ENCODE data around the gene LASP1. TPM values are rescaled to one million over a fixed set of nuclear protein-coding genes. Genes with fewer than 3 reads are reported as not detected.

LASP1 gene
- polyA plus RNA-seq, 1 of the 3 experiments (the other 2 are of a cell fraction): 102 TPM

- peaks cover 95% of the 10 kb centered on the region for H4K20me1 ChIP-seq (ENCODE audit: insufficient read depth)
- no peaks in the 10 kb centered on the region for H3K9me2 ChIP-seq
- DNase-seq: no peak
- no peak overlapping the region for H3K27ac ChIP-seq (ENCODE audit: low read depth in 2 of 2, low read length in 1 of 2)
- no peak overlapping the region for H3K4me3 ChIP-seq (ENCODE audit: low read depth in 2 of 2, low read length in 1 of 2)
- H2AFZ ChIP-seq (ENCODE audit: low read depth): no peak overlapping the region
- H3K36me3 ChIP-seq (replicated peaks in 1 of 2; ENCODE audit: control insufficient read depth in 1 of 2, insufficient read depth in 2 of 2, low read length in 1 of 2): peaks cover 13 to 37% of the 10 kb centered on the region in 2 experiments
- H3K79me2 ChIP-seq (ENCODE audit: insufficient read depth): peaks cover 89% of the 10 kb centered on the region
- H3K9me3 ChIP-seq: no peaks in the 10 kb centered on the region
- no peaks in the 10 kb centered on the region for H3K27me3 ChIP-seq (ENCODE audit: insufficient read depth)
- no peak overlapping the region for H3K9ac ChIP-seq
- TF ChIP-seq, protein P1, sequence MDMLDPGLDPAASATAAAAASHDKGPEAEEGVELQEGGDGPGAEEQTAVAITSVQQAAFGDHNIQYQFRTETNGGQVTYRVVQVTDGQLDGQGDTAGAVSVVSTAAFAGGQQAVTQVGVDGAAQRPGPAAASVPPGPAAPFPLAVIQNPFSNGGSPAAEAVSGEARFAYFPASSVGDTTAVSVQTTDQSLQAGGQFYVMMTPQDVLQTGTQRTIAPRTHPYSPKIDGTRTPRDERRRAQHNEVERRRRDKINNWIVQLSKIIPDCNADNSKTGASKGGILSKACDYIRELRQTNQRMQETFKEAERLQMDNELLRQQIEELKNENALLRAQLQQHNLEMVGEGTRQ (IDR thresholded peaks at IDR 0.05; ENCODE audit: borderline replicate concordance, low read depth, low read length): no peak
- no peak for TF ChIP-seq RXRA (IDR thresholded peaks at IDR 0.05; ENCODE audit: borderline replicate concordance, low read depth)
- no peak for TF ChIP-seq YY1 (IDR thresholded peaks at IDR 0.05; ENCODE audit: low read depth)
- TF ChIP-seq TCF12 (IDR thresholded peaks at IDR 0.05): no peak
- no peak for TF ChIP-seq TAF1 (IDR thresholded peaks at IDR 0.05; ENCODE audit: borderline replicate concordance, low read depth, low read length)
- no peak for TF ChIP-seq FOSL2 (IDR thresholded peaks at IDR 0.05; ENCODE audit: borderline replicate concordance, low read depth)
- no peak for TF ChIP-seq EP300 (IDR thresholded peaks at IDR 0.05; ENCODE audit: borderline replicate concordance in 1 of 2, low read depth in 1 of 2, low read length in 1 of 2)
- TF ChIP-seq RAD21 (IDR thresholded peaks at IDR 0.05; ENCODE audit: low read length): no peak
- TF ChIP-seq CHD2 (IDR thresholded peaks at IDR 0.05; ENCODE audit: low read length, partially characterized antibody): no peak
- no peak for TF ChIP-seq FOXJ3 (CRISPR knock-in tag; IDR thresholded peaks at IDR 0.05)
- no peak for TF ChIP-seq JUND (IDR thresholded peaks at IDR 0.05)
- 98% methylated on average over 3 of the region's 3 CpGs for WGBS (ENCODE audit: low lambda C conversion rate)
- ChIA-PET CTCF (no interaction called here), POLR2A (no interaction called here)
- peaks cover 19% of the 10 kb centered on the region for H3F3A ChIP-seq (replicated peaks; ENCODE audit: insufficient read depth)
- H3K4me1 ChIP-seq (ENCODE audit: control insufficient read depth in 1 of 2, insufficient read depth in 2 of 2, low read depth in 1 of 2, low read length in 1 of 2): peaks cover 11 to 17% of the 10 kb centered on the region in 2 experiments; a peak in 1 of 4 replicates
- no peak overlapping the region for H3K4me2 ChIP-seq
Measured at GRCh38 chr17:38904892-38905291, 35.0 kb downstream of the LASP1 start.

DNA sequence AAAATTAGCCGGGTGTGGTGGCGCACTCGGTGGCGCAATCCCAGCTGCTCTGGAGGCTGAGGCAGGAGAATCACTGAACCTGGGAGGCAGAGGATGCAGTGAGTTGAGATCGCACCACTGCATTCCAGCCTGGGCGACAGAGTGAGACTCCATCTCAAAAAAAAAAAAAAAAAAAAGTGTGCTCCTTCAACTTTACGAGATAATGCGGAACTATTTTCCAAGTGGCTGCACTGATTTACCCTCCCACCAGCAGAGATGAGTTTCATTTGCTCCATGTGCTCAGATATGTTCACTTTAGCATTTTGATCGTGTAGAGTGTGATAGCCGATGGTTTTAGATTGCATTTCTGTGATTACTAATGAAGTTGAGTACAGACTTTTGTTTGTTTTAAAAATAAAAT, 35.5 kb downstream of the LASP1 start:
- peaks cover 19% of the 10 kb centered on the region for H3F3A ChIP-seq (replicated peaks; ENCODE audit: insufficient read depth)
- peaks cover 13 to 37% of the 10 kb centered on the region in 2 experiments for H3K36me3 ChIP-seq (replicated peaks in 1 of 2; ENCODE audit: control insufficient read depth in 1 of 2, insufficient read depth in 2 of 2, low read length in 1 of 2)
- H3K4me2 ChIP-seq: no peak overlapping the region
- H4K20me1 ChIP-seq (ENCODE audit: insufficient read depth): peaks cover 97% of the 10 kb centered on the region
- H3K79me2 ChIP-seq (ENCODE audit: insufficient read depth): peaks cover 94% of the 10 kb centered on the region
- H3K27ac ChIP-seq (ENCODE audit: low read depth in 2 of 2, low read length in 1 of 2): no peak overlapping the region
- DNase-seq: no peak
- 96% methylated on average over 10 of the region's 10 CpGs for WGBS (ENCODE audit: low lambda C conversion rate)
- H3K9me2 ChIP-seq: no peaks in the 10 kb centered on the region
- H2AFZ ChIP-seq (ENCODE audit: low read depth): no peak overlapping the region
- TF ChIP-seq REST (IDR thresholded peaks at IDR 0.05; ENCODE audit: low read depth, low read length): no peak
- TF ChIP-seq SMC3 (IDR thresholded peaks at IDR 0.05; ENCODE audit: low read depth, low read length): no peak
- no peak for TF ChIP-seq ELF1 (IDR thresholded peaks at IDR 0.05)
- TF ChIP-seq PBX3 (IDR thresholded peaks at IDR 0.05): no peak
- TF ChIP-seq, protein P2, sequence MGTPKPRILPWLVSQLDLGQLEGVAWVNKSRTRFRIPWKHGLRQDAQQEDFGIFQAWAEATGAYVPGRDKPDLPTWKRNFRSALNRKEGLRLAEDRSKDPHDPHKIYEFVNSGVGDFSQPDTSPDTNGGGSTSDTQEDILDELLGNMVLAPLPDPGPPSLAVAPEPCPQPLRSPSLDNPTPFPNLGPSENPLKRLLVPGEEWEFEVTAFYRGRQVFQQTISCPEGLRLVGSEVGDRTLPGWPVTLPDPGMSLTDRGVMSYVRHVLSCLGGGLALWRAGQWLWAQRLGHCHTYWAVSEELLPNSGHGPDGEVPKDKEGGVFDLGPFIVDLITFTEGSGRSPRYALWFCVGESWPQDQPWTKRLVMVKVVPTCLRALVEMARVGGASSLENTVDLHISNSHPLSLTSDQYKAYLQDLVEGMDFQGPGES (IDR thresholded peaks at IDR 0.05; ENCODE audit: low read depth, low read length): no peak
- no peak for TF ChIP-seq FOXJ3 (CRISPR knock-in tag; IDR thresholded peaks at IDR 0.05)
- TF ChIP-seq MAX (IDR thresholded peaks at IDR 0.05; ENCODE audit: low read depth): no peak
- H3K4me3 ChIP-seq (ENCODE audit: low read depth in 2 of 2, low read length in 1 of 2): no peak overlapping the region
- ChIA-PET CTCF (no interaction called here), POLR2A (no interaction called here)
- H3K9ac ChIP-seq: no peak overlapping the region
- no peaks in the 10 kb centered on the region for H3K9me3 ChIP-seq
- no peaks in the 10 kb centered on the region for H3K27me3 ChIP-seq (ENCODE audit: insufficient read depth)
- H3K4me1 ChIP-seq (ENCODE audit: control insufficient read depth in 1 of 2, insufficient read depth in 2 of 2, low read depth in 1 of 2, low read length in 1 of 2): peaks cover 11 to 17% of the 10 kb centered on the region in 2 experiments; a peak in 1 of 4 replicates

All from SK-N-SH (cell line).